ENCODE results near the gene QRFP. TPM values are rescaled to one million over a fixed set of nuclear protein-coding genes. Genes with fewer than 3 reads are reported as not detected.

The QRFP gene
- polyA plus RNA-seq, 2 of the 4 experiments (the other 2 are of a cell fraction), result not detected

- POLR2A ChIA-PET, result no interaction called here
- DNase-seq (ENCODE audit: low read depth in 1 of 2, low spot score in 1 of 2) (no peak), FAIRE-seq (no peak), ATAC-seq (peak in 1 of 2 experiments; percentile 15; a peak in 1 of 6 replicates)
- CTCF ChIA-PET, result interaction anchor here (1.1 to 2.2 kb wide), 5 partner anchors 9 to 123 kb away, joined by 3 to 5 read pairs (median 4); no protein-coding TSS in a partner anchor
- Histone ChIP-seq H3K4me3 (no peak overlapping the region), H3K9me3 (no peaks in the 10 kb centered on the region), H3K4me2 (no peak overlapping the region), H3K27ac (no peak overlapping the region), H3K4me1 (peaks cover 12% of the 10 kb centered on the region)
- TF ChIP-seq KDM1A (IDR thresholded peaks at IDR 0.05; ENCODE audit: low read depth), result no peak
- TF ChIP-seq CHD4 (IDR thresholded peaks at IDR 0.05; ENCODE audit: borderline replicate concordance), result no peak
- TF ChIP-seq MAFK (IDR thresholded peaks at IDR 0.05; ENCODE audit: partially characterized antibody), result no peak
- TF ChIP-seq HDAC2 (IDR thresholded peaks at IDR 0.05), result no peak
- no peak for TF ChIP-seq RCOR1 (IDR thresholded peaks at IDR 0.05; ENCODE audit: low read depth, low read length)
- TF ChIP-seq EHF (CRISPR knock-in tag; IDR thresholded peaks at IDR 0.05), result no peak
- TF ChIP-seq EP300 (IDR thresholded peaks at IDR 0.05), result no peak
- no peak for TF ChIP-seq ATOH8 (CRISPR knock-in tag; IDR thresholded peaks at IDR 0.05; ENCODE audit: low read depth)
- TF ChIP-seq E2F6 (IDR thresholded peaks at IDR 0.05; ENCODE audit: borderline replicate concordance, low read depth), result no peak
- TF ChIP-seq REST (IDR thresholded peaks at IDR 0.05), result no peak
- no peak for TF ChIP-seq JUNB (IDR thresholded peaks at IDR 0.05)
- no peak for TF ChIP-seq PHF8 (IDR thresholded peaks at IDR 0.05; ENCODE audit: borderline replicate concordance, low read depth)
- no peak for TF ChIP-seq RFX5 (IDR thresholded peaks at IDR 0.05)
- no peak for TF ChIP-seq FOSL2 (IDR thresholded peaks at IDR 0.05)
- TF ChIP-seq FOSL2 (CRISPR knock-in tag; IDR thresholded peaks at IDR 0.05), result no peak
- TF ChIP-seq USF2 (IDR thresholded peaks at IDR 0.05), result no peak
- TF ChIP-seq MAX (IDR thresholded peaks at IDR 0.05), result no peak
- WGBS (ENCODE audit: missing lambda C conversion rate), result 85% methylated on average over 14 of the region's 16 CpGs
Measured at GRCh38 chr9:130922893-130923610, 26.4 kb upstream of the QRFP start.

- TF ChIP-seq ZSCAN20 (CRISPR knock-in tag; IDR thresholded peaks at IDR 0.05) (no peak), CEBPB (IDR thresholded peaks at IDR 0.05) (no peak), ELK1 (IDR thresholded peaks at IDR 0.05; ENCODE audit: low read depth, low read length) (no peak), TFCP2L1 (CRISPR knock-in tag; IDR thresholded peaks at IDR 0.05) (no peak)
- ATAC-seq, result no peak
- 80% methylated on average over 31 of the region's 31 CpGs for whole genome bisulfite sequencing (ENCODE audit: missing lambda C conversion rate)
- POLR2A ChIA-PET, result no interaction called here
- Histone ChIP-seq H3K9me3 (no peaks in the 10 kb centered on the region), H3K4me3 (no peak overlapping the region), H3K4me2 (no peak overlapping the region), H3K4me1 (peaks cover 4% of the 10 kb centered on the region), H3K27ac (no peak overlapping the region)
- DNase-seq (ENCODE audit: low read depth in 1 of 2, low spot score in 1 of 2), result no peak
- CTCF ChIA-PET, result interaction anchor here (0.5 to 2.2 kb wide), 6 partner anchors 10 to 194 kb away, joined by 3 to 5 read pairs (median 4); no protein-coding TSS in a partner anchor
- FAIRE-seq, result no peak
Measured at GRCh38 chr9:130921989-130922892, 25.6 kb upstream of the QRFP start.

Measured in A549 (cell line).